GM18499 (cell line): Measurements from ENCODE around the gene ATP2A1.
"Not testable (repeated sequence)": the region's sequence is repeated elsewhere in the genome, so short reads cannot be mapped to it uniquely, and the experiment has no call there.

Source experiments
- ATAC-seq: cut with Tn5 transposase; IDR thresholded peaks from one replicate; pipeline ENCODE4 v1.9.1; 2021; ENCODE audit warnings: moderate number of reproducible peaks; ENCODE audit not compliant: insufficient read depth, unreplicated experiment

The ATP2A1 gene

DNA sequence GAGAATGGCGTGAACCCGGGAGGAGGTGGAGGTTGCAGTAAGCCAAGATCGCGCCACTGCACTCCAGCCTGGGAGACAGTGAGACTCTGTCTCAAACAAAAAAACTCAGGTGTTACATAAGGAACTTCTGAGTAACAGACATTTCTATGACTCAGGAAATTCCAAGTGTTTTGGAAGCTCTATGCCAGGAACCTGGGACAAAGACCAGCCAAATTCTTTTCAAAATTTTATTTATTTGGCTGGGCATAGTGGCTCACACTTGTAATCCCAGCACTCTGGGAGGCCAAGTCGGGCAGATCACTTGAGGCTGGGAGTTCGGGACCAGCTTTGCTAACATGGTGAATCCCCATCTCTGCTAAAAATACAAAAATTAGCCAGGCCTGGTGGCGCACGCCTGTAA is 19.9 kb upstream of the ATP2A1 start:
- ATAC-seq, result no peak

DNA sequence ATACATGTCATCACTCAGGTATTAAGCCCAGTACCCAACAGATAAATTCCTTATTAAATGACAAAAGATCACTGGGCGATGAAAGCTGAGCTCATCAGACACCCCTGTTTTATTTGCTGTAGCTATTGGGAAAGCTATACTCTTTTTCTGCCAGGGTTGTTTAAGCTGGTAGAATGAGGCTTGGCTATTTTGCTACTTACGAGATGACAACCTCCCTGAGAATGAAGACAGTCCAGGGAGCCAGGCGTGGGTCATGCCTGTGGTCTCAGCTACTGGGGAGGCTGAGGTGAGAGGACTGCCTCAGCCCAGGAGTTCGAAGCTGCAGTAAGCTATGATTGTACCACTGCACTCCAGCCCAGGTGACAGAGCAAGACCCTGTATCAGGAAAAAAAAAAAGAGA is 19.0 kb upstream of the ATP2A1 start:
- ATAC-seq, result no peak

DNA sequence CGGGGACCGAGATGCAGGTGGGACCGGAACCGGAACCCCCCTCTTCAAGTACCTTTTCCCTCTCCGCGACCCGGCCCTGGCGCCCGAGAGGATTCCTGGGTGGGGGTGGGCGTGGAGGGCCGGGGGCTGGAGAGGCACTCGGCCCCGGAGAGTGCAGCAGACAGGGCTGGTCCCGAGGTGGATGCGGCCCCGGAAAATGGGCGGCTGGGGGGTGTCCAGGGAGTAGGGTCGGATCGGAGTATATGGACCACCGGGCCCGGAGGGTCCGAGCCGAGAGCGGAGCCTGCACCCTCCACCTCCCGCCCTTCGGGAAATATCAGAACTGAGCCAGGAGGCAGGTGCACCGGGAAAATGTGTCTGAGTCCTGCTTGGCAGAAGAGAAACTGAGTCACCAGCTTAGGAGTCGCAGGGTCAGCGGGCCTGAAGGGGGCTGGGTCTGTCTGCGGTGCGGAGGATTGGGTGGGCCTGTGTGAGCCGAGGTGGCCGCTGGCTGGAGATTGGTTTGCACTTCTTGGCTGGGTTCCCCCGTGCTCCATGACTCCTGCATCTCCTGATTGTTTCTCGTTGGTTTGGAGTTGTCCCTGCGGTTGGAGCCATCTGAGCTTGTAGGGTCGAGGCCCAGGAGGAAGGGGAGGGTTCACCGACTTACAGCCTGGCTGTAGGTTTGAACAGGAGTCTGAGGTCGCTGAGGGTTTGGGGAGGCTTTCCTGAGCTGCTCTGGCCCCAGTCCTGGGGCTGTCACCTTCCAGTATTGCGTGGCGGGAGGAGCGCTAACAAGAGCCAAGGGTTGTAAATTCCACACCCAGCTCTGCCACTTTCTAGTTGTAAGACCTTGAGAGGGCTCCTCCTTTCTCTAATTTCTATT is 14.1 kb upstream of the ATP2A1 start:
- ATAC-seq, result no peak

DNA sequence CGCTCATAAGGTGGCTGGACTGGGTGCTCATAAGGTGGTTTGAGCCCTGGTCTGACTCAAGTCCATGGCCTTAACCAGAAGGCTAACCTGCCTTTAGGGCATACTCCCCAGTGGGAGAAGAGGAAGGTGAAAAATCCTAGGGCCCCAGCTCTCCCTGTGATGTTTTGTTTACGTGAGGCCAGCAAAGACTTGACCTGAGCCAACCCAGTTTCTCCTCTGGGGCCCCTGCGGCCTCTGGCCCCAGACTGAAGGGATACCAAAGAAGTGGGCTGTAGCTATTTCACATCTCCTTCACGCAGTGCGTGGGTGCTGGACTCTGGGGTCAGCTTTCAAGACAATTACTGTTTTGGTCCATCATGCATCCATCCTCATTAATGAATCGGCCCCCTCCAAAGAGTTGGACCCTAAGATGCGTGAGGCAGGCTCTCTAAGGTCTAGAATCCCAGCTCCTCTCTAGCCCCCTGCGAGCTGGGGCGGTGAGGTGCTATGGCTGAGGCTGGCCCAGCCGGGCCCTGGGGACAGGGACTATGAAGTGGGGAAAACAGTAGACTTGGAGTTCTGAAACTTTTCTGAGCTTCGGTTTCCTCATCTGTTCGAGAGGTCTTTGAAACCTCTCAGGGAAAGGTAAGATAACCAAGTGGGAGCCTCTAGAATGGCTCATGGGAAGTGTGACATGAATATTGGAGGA is 13.1 kb upstream of the ATP2A1 start:
- ATAC-seq, result no peak

DNA sequence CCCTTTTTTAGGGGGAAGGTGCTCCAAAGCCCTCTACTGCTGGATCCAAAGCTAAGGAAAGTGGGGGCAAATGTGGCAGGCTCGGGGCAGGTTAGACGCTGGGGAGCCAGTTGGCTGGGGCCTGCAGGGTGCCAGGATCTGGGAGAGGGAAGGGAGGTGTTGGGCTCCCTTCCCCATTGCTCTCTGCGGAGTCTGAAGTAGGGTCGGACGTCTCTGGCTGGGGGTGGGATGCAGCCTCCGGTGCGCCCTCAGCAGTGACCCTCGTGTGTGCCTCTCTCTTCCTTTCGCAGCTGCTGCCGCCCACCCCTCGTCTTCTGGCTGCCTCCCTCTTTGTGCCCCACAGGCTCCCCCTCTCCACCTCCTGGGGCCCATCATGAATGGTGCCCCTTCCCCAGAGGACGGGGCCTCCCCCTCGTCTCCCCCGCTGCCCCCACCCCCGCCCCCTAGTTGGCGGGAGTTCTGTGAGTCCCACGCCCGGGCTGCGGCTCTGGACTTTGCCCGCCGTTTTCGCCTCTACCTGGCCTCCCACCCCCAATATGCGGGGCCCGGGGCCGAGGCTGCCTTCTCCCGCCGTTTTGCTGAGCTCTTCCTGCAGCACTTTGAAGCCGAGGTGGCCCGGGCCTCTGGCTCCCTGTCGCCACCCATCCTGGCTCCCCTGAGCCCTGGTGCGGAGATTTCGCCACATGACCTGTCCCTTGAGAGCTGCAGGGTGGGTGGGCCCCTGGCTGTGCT is 12.4 kb upstream of the ATP2A1 start:
- no peak for ATAC-seq

DNA sequence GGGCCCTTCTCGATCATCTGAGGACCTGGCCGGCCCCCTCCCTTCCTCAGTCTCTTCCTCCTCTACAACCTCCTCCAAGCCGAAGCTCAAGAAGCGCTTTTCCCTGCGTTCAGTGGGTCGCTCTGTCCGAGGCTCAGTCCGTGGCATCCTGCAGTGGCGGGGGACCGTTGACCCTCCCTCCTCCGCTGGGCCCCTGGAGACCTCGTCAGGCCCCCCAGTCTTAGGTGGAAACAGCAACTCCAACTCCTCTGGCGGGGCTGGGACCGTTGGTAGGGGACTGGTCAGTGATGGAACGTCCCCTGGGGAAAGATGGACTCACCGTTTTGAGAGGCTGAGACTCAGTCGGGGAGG is 11.9 kb upstream of the ATP2A1 start:
- ATAC-seq, result no peak

DNA sequence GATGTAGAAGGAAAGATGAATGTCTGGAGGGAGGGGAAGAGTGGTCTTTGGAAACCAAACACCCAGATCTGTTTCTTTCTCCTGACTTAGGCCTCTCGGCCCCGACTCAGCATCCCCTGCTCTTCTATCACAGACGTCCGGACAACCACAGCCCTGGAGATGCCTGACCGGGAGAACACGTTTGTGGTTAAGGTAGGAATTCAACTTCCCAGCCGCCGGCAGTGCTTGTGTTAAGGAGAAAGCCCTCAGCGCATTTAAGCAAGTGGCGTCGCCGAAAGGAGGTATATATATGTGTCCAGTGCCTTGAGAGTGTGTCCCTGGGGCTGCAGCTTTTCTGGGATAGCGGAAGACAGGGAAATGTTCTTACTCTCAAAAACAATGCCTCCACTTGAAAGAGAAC is 11.0 kb upstream of the ATP2A1 start:
- ATAC-seq, result no peak

DNA sequence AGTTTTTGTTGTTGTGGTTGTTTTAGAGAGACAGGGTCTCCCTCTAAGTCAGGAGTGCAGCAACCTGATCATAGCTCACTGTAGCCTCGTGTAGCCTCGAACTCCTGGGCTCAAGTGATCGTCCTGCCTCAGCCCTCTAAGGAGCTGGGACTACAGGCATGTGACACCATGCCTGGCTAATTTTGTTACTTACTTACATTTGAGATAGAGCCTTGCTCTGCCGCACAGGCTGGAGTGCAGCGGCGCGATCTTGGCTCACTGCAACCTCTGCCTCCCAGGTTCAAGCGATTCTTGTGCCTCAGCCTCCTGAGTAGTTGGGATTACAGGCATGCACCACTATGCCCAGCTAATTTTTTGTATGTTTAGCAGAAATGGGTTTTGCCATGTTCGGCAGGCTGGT is 10.6 kb upstream of the ATP2A1 start:
- not testable (repeated sequence) for ATAC-seq

DNA sequence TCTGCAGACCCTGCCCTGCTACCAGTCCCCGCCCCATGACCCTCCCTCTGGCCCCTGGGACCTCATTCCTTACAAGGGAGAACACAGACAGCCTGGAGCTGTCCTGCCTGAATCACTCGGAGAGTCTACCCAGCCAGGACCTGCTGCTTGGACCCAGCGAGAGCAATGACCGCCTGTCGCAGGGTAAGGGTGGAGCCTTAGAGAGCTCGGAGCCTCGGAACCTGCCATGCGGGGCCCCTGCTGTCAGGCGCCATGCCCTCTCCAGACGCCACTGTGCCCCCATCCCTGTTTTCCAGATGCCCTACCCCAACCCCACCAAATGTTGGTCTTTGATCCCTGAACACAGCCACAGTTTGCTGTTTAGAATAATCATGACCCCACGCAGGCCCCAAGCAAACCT is 9.1 kb upstream of the ATP2A1 start:
- no peak for ATAC-seq

DNA sequence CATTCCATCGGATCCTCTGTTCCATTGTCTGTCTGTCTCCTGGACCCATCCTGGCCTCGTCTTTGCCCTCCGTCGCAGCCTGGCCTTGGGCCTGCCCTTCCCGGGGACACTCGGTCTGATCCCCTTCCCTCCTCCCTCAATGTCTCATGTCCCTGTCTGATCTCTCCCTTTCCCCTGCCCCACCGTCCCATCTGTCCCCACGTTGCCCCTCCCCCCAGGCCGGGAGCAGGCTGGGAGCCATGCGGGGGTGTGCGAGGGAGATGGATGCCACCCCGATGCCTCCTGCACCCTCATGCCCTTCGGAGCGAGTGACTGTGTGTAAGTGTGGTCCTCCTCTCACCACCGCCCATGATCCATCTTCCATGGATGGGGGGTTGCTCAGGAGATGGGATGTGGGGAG is 5.3 kb upstream of the ATP2A1 start:
- ATAC-seq, result no peak

DNA sequence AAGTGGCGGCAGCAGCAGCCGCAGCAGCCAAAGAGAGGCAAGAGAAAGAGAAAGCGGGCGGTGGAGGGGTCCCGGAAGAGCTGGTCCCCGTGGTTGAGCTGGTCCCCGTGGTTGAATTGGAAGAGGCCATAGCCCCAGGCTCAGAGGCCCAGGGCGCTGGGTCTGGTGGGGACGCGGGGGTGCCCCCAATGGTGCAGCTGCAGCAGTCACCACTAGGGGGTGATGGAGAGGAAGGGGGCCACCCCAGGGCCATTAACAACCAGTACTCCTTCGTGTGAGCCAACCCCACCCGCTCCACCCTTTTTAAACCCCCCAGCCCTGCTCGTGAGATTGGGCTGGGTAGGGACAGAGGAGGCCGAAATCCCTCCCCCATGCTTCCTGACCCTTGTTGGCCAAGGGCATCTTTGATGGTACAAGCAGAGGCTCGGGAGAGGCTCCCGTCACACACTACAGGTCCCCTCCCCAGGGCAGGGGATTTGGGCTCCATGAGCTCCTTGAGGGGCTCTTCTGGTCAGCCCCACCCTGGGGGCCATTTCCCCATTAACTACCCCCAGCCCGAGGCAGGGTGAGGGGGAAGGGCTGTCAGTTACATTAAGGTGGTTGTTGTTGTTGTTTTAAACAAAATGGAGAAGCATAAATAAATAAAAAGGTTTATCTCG is 4.6 kb upstream of the ATP2A1 start:
- no peak for ATAC-seq

DNA sequence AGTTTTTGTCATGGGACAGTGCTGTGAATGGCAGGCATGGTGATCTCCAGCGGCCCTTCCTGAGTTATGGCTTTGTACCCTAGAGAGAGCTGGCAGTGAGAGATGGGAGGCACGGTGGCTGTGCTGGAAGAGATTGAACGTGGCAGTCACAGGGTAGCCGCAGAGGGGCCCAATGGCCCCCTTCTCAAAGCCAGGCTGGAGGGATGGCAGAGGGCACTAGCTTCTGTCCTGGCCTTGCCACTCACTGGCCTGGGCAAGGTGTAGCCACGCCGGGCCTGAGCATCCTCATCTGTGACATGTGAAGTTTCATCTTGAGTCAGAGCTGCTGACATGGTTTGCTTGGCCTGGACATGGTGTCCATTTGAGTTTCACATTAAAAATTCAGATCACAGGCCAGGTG is 3.9 kb upstream of the ATP2A1 start:
- ATAC-seq, result no peak

DNA sequence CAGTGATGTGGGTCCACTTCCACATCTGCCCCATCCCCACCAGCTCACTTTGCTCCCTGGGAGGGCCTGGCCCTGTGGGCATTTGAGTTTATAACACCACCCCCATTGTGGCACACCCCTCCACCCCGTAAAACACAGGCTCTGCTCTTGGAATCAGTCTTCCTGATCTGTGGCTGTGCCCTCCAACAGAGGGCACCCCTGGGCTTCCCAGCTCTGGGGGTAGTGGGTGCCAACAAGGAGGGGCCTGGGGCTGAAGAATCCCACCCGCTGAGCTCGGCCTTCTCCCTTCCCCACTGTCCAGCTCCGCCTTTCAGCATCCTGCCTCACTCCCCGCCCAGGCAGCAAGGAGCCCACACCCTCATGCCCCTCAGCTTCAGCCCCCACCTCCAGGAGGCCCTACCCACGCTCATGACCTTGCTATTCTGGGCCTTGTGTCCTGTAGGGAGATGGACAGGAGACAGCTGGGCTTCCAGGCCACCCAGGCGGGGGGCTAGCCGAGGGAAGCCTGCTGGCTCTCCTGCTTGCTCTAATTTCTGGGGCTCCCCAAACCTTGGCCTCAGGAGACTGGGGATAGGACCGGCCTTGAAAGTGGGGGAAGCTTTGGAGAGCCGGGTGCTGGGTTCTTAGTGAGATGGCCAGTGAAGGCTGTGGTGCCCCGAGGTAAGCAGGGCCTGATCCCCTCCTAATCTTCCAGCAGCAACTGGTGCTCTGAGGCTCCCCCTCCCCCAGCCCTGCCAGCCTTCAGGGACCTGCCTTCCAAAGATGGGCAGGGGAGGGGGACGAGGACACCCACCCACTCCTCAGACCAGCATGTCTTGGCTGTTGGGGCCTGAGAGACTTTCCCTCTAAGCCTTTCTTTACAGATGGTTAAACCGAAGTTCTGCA is 2.9 kb upstream of the ATP2A1 start:
- ATAC-seq, result no peak

DNA sequence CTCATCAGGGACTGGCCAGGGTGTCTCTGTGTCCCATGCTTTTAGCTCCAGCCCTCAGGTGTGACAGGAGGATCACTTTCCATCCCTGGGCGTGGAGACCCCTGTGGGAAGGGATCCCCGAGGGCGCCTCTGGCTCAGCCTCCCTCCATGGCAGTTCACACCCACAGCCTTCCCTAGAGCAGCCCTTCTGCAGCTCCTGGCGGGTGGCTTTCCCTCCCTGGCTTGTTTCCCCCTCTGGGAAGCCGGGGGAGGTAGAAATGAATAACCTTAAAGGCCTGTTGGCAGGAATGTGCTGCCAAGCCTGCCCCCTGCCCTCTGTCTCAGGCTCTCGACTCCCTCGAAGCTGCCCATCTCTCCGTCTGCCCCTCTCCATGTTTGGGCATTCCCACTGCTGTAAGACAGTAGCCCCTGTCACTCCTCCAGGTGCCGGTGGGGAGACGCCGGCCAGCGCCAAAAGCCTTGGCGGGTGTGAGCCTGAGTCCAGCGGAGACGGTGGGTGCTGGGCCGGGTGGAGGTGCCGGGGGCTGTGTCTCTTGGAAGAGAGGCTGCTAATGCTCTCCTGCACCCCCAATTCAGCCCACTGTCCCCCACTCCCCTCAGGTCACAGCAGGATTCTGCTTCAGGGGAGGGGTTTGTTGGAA is 2.1 kb upstream of the ATP2A1 start:
- ATAC-seq, result no peak

DNA sequence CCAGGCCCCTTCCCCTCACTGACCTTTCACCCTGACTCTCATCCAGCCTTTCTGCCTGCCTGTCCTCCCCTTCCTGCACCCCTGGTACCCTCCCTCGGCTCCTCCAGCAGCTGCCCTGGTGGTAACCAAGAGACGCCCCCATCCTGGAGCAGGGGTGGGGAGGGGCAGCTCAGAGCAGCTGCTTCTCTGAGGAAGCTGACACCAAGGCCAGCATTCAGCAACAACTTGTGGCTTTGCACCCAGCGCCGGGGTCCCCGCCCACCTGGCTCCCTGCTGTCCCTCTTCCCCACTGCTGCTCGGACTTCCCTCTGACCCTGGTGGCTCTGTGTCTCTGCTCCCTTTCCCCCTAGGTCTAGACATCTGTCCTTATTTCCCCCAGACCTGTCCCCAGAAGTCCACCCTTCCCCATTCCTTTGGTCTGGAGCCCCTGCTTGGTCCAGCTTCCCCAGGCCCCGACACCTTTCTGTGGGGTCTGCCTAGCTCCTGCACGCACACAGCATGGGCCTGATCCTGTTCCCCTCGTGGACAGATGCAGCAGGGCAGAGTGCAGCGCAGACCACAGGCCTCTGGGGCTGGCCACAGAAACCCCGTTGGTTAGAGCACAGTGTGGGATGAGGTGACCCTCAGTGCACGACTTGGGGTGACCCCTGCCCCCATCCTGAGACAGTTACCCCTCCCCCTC is 1.2 kb upstream of the ATP2A1 start:
- ATAC-seq, result no peak

DNA sequence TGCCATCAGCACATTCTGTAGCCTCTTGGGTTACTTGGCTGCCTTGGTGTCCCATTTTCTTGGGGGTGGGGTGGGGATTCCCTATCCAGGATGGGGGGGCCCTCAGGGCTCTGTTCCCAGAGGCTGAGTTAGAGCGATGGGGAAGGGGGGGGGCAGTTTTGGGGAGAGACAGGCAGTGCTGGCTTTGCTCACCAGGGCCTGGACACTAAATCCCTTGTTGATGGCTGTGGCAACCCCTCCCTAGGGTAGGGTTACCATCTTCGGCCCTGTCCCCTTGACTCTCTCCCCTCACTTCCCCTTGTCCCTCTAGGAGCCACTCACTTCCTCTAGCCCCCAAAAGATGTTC is 660 bp upstream of the ATP2A1 start:
- no peak for ATAC-seq

DNA sequence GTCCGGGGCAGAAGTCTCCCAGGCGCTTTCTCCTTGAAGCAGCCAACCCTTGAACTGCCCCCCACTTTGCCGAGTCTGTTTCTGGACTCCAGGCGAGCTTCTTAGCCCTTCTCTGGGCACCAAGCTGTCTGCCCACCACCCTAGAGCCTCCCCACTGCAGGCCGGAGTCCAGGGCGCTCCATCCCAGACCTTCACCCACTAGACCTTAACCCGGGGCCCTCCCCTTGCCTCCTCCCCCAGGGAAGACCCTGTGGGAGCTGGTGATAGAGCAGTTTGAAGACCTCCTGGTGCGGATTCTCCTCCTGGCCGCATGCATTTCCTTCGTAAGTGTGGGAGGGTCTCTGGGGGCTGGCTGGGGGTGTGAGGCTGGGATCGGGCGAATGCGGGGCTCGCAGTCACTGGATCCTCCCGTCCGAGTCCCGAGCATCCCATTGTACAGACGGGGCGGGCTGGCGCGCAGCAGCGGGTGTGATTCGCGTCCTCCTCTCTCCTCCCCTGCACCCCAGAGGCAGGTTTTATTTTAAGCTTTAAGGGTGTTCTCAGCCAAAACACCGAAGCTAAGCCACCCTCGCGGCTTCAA is 1.1 kb downstream of the ATP2A1 start:
- ATAC-seq, result no peak

DNA sequence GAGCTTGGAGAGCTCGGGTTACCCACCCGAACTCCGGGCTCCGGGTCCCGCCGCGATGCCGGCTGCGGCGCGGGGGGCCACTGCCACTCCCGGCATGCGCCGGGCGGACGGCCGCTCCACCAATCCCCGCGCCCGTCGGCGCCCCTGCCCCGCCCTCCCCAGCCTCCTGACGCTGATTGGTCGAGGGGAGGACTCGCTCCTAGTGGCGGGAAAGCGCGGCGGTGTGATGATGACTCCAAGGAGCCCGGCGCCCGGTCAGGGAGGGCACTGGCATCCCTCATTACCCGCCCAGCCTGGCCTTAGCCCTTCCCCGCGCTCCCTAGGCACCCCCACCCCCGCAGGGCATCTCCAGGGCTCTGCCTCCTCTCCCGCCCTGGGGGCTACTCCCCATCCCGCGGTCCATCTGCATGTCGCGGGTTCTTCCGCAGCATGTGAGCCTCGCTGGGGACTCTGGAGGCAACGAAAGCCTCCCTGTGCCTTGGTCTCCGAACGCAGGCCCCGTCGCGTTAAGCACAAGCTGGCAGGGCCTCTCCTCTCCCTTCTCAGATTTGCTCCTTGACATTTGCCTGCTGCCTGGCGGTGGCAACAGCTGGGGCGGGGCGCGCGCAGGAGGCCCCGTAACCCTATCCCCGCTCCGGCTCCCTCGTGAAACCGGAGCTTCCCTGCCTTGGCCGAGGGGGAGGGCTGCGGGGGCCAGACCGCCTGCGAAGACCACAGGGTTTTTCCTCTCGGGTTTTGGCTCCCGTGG is 1.7 kb downstream of the ATP2A1 start:
- ATAC-seq, result no peak
